IMR-90 (cell line): ENCODE results near the gene ACOT9. TPM values are rescaled to one million over a fixed set of nuclear protein-coding genes. Genes with fewer than 3 reads are reported as not detected.

ENCODE experiments used
- ATAC-seq: fragments of 200-7000 bp; cut with Tn5 transposase; 2 replicates; pipeline ENCODE4 v1.9.1; 2020; ENCODE audit warnings: low read depth, mild to moderate bottlenecking, moderate library complexity
- BruUV-seq: library from RNA; stranded (reverse); fragments of 400-500 nt; replicated peaks from 2 replicates; lab custom pipeline; 2021; lab: Mats Ljungman, UMichigan
- CTCF ChIA-PET: fragments of 300-600 bp; formaldehyde crosslinking; extraction: SDS; loops from one replicate; lab custom pipeline; 2021; ENCODE audit warnings: antibody characterized with exemption; lab: Yijun Ruan, JAX
- POLR2A ChIA-PET: fragments of 300-600 bp; sonication (Branson Sonifier 250); formaldehyde crosslinking; loops from one replicate; lab custom pipeline; 2022; ENCODE audit warnings: antibody characterized with exemption; ENCODE audit not compliant: unreplicated experiment; lab: Charles Lee
- DNase-seq: peaks from one replicate; pipeline ENCODE4 v3.0.0; 2013
- H2AFZ ChIP-seq: replicated peaks from 2 replicates; pipeline ENCODE3; 2013; ENCODE audit warnings: low read length, mild to moderate bottlenecking; ENCODE audit not compliant: poor library complexity
- H2AK5ac ChIP-seq: 2 replicates; pipeline ENCODE4 v1.6.1; 2013; ENCODE audit warnings: low read depth, low read length, inconsistent platforms
- H2AK9ac ChIP-seq: replicated peaks from 2 replicates; pipeline ENCODE3; 2013; ENCODE audit warnings: mild to moderate bottlenecking, low read depth, low read length, moderate library complexity; ENCODE audit not compliant: poor library complexity
- H2BK120ac ChIP-seq: 2 replicates; pipeline ENCODE4 v1.6.1; 2013; ENCODE audit warnings: low read depth, low read length, inconsistent platforms
- H2BK15ac ChIP-seq: 3 replicates; pipeline ENCODE4 v1.6.1; 2013; ENCODE audit warnings: low read depth, low read length, inconsistent platforms
- H2BK20ac ChIP-seq: 2 replicates; pipeline ENCODE4 v1.6.1; 2013; ENCODE audit warnings: low read depth, mild to moderate bottlenecking, inconsistent platforms, low read length, moderate library complexity
- H2BK5ac ChIP-seq: 2 replicates; pipeline ENCODE4 v1.6.1; 2013; ENCODE audit warnings: mild to moderate bottlenecking, low read depth, low read length, inconsistent platforms; ENCODE audit not compliant: poor library complexity, severe bottlenecking
- H3K14ac ChIP-seq: replicated peaks from 2 replicates; pipeline ENCODE4 v1.6.1; 2013; ENCODE audit warnings: low read depth, low read length, inconsistent platforms
- H3K18ac ChIP-seq: 2 replicates; pipeline ENCODE4 v1.6.1; 2013; ENCODE audit warnings: low read depth, low read length, control low read depth
- H3K23ac ChIP-seq: 2 replicates; pipeline ENCODE4 v1.6.1; 2013; ENCODE audit warnings: low read depth, low read length, inconsistent platforms
- H3K27ac ChIP-seq: 2 replicates; pipeline ENCODE4 v1.5.1; 2013; ENCODE audit warnings: mild to moderate bottlenecking, control low read depth, low read length; ENCODE audit not compliant: insufficient read depth
- H3K27me3 ChIP-seq: 2 replicates; pipeline ENCODE4 v1.6.1; 2013; ENCODE audit warnings: low read length; ENCODE audit not compliant: control insufficient read depth, insufficient read depth
- H3K36me3 ChIP-seq: 2 replicates; pipeline ENCODE4 v1.6.1; 2013; ENCODE audit warnings: low read length, mixed read lengths; ENCODE audit not compliant: control insufficient read depth, insufficient read depth
- H3K4ac ChIP-seq: 2 replicates; pipeline ENCODE4 v1.6.1; 2013; ENCODE audit warnings: low read depth, low read length, inconsistent platforms
- H3K4me1 ChIP-seq: 2 replicates; pipeline ENCODE4 v1.6.1; 2013; ENCODE audit warnings: low read length, mixed read lengths; ENCODE audit not compliant: control insufficient read depth, insufficient read depth
- H3K4me2 ChIP-seq: 2 replicates; pipeline ENCODE4 v1.6.1; 2013; ENCODE audit warnings: low read depth, mild to moderate bottlenecking, control low read depth, low read length, moderate library complexity
- H3K4me3 ChIP-seq: 2 replicates; pipeline ENCODE4 v1.5.1; 2013; ENCODE audit warnings: low read depth, mild to moderate bottlenecking, control low read depth, low read length, moderate library complexity; ENCODE audit not compliant: insufficient read depth
- H3K56ac ChIP-seq: 2 replicates; pipeline ENCODE4 v1.6.1; 2013; ENCODE audit warnings: low read length, inconsistent platforms; ENCODE audit not compliant: insufficient read depth; ENCODE audit errors: extremely low read depth
- H3K79me1 ChIP-seq, 2 experiments: 2 replicates each; pipeline ENCODE4 v1.6.1; 2013; ENCODE audit warnings: low read length in 2 of 2, inconsistent platforms in 1 of 2, low read depth in 1 of 2
- H3K9ac ChIP-seq: 2 replicates; pipeline ENCODE4 v1.6.1; 2013; ENCODE audit warnings: low read depth, low read length, control low read depth
- H3K9me1 ChIP-seq: 2 replicates; pipeline ENCODE4 v1.6.1; 2013; ENCODE audit warnings: low read length, inconsistent platforms; ENCODE audit not compliant: insufficient read depth
- H3K9me3 ChIP-seq: 2 replicates; pipeline ENCODE4 v1.6.1; 2013; ENCODE audit warnings: low read length; ENCODE audit not compliant: control insufficient read depth, insufficient read depth
- H4K20me1 ChIP-seq: 2 replicates; pipeline ENCODE4 v1.6.1; 2013; ENCODE audit warnings: low read length, inconsistent platforms; ENCODE audit not compliant: insufficient read depth
- H4K5ac ChIP-seq: 2 replicates; pipeline ENCODE4 v1.6.1; 2013; ENCODE audit warnings: mild to moderate bottlenecking, low read depth, low read length, control low read depth
- H4K8ac ChIP-seq, 2 experiments: 2 replicates each; pipeline ENCODE4 v1.6.1; 2013; ENCODE audit warnings: low read depth in 2 of 2, low read length in 2 of 2, control low read depth in 1 of 2, inconsistent platforms in 1 of 2
- H4K91ac ChIP-seq: 2 replicates; pipeline ENCODE4 v1.6.1; 2013; ENCODE audit warnings: low read depth, low read length, inconsistent platforms; ENCODE audit not compliant: insufficient read depth
- CTCF ChIP-seq: conservative IDR thresholded peaks from 2 replicates; pipeline ENCODE4 v1.5.1; 2012; ENCODE audit warnings: mild to moderate bottlenecking, low read depth, low read length, improper control_type of control experiment
- POLR2A ChIP-seq: IDR thresholded peaks from 2 replicates; pipeline ENCODE4 v1.6.1; 2012; ENCODE audit warnings: mild to moderate bottlenecking, low read depth, low read length
- WGBS, 2 experiments: methylation state at CpG; one replicate each; pipeline versions ENCODE4 v1.1.5 to v1.1.7; 2013; ENCODE audit warnings: missing lambda C conversion rate in 2 of 2; ENCODE audit not compliant: insufficient read length in 1 of 2; ENCODE audit errors: extremely low coverage in 2 of 2; 5-methylcytosine and 5-hydroxymethylcytosine counted together
- dilution Hi-C: fragments of 300-500 bp; cut with HindIII; formaldehyde crosslinking; loops from one replicate; pipeline ENCODE4 v1.14.3; 2018; ENCODE audit warnings: low sequenced_read_pairs; ENCODE audit not compliant: unreplicated experiment
- in situ Hi-C: fragments of 300-500 bp; cut with MboI; formaldehyde crosslinking; loops from 3 replicates; pipeline ENCODE4 v1.14.3; 2019; ENCODE audit warnings: low sequenced_read_pairs, inconsistent platforms, mixed read lengths
- intact Hi-C: fragments of 100-400 bp; cut with micrococcal nuclease; formaldehyde crosslinking; loops from 2 replicates; pipeline ENCODE4 v1.10.0; 2022
- polyA plus RNA-seq, 3 experiments: library from polyadenylated mRNA; depleted of rRNA; stranded (reverse); fragments of >200 nt; gene quantifications; 2 replicates each; pipeline ENCODE4 v1.2.3, GENCODE V29; 2012; ENCODE audit warnings: low replicate concordance in 1 of 3
- total RNA-seq: library from RNA; depleted of rRNA; stranded (reverse); fragments of >200 nt; gene quantifications from 2 replicates; pipeline ENCODE4 v1.2.3, GENCODE V29; 2012

ACOT9 gene
- total and polyA plus RNA-seq, 2 of the 4 experiments (the other 2 are of a cell fraction): 43.5 to 47.3 TPM

GRCh38 chrX:23786268-23786815, 43.3 kb upstream of the ACOT9 start:
- Histone ChIP-seq H4K20me1 (peaks cover 3% of the 10 kb centered on the region; the same call in 1 of the 2 replicates), H2AFZ (no peak overlapping the region), H3K18ac (no peak overlapping the region), H3K79me1 (peaks cover 0 to 5% of the 10 kb centered on the region in 2 experiments; a peak in 2 of 4 replicates), H4K8ac (no peak overlapping the region), H3K4me3 (no peak overlapping the region), H2AK5ac (no peak overlapping the region), H3K27ac (no peak overlapping the region), H3K9ac (no peak overlapping the region), H4K91ac (no peak overlapping the region), H3K27me3 (no peaks in the 10 kb centered on the region), H2BK5ac (no peak overlapping the region), H3K9me3 (no peaks in the 10 kb centered on the region), H2AK9ac (no peak overlapping the region), H2BK20ac (no peak overlapping the region), H2BK15ac (no peak overlapping the region), H3K4me2 (no peak overlapping the region), H2BK120ac (no peak overlapping the region), H3K23ac (no peak overlapping the region), H3K4me1 (no peaks in the 10 kb centered on the region), H3K56ac (no peak overlapping the region), H3K9me1 (no peaks in the 10 kb centered on the region), H3K14ac (no peak overlapping the region), H3K4ac (no peak overlapping the region), H4K5ac (no peak overlapping the region), H3K36me3 (peaks cover 2% of the 10 kb centered on the region; the same call in 1 of the 2 replicates)
- POLR2A ChIA-PET: no interaction called here
- WGBS, 2 experiments: no CpG with 5 or more reads among the region's 11 CpGs
- no peak for ATAC-seq
- intact Hi-C loops (no loop called here), in situ Hi-C loops (loop anchor here (10.0 kb wide), 1 partner anchor 118 kb away; the partner anchor contains the start of genes APOO and CXorf58), dilution Hi-C loops (no loop called here)
- no TSS peak for BruUV-seq
- TF ChIP-seq CTCF (no peak), POLR2A (peak; percentile 72)
- no peak for DNase-seq
- CTCF ChIA-PET: no interaction called here
